NCI-H345 treated with DMSO at 0.1 percent for 48 hours (cell line): ENCODE measurements around the gene ARHGAP4.

Source experiments
- DNase-seq: peaks from one replicate; lab custom pipeline; 2025; ENCODE audit not compliant: unreplicated experiment; lab: John Stamatoyannopoulos, UW

ARHGAP4 gene

DNA sequence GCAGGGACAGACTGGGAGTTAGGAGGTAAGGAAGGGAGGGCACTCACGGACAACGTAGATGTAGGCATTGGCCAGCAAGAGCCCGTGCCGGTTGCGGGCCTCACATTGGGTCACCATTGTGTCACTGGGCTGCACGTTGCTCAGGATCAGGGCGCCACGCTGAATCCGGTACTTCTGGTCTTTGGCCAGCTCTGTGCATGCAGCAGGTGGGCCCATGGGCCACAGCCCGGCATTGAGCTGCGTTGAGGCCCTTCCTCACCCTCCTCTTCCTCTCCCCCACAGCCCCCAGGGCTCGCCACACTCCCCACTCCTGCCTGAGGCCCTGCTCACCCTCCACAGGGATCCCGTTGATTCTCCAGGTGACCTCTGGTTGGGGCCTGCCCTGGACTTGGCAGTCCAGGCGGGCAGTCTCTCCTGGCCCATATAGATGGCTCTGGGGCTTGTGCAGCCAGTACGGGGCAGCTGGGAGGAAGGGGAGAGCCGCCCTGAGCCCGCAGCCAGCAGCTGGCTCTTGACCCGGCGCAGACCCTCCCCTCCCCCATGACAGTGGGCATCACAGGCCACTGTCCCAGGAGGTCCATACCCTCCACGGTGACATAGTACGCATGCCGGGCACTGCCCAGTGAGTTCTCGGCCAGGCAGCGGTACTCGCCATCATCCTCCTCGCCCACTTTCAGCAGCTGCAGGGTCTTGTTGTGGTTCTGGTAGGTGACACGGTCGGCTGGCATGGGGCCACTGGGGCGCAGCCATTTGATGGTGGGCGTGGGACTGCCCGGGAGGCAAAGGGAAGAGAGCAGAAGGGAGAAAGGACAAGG, 56.4 kb downstream of the ARHGAP4 start:
- no peak for DNase-seq

DNA sequence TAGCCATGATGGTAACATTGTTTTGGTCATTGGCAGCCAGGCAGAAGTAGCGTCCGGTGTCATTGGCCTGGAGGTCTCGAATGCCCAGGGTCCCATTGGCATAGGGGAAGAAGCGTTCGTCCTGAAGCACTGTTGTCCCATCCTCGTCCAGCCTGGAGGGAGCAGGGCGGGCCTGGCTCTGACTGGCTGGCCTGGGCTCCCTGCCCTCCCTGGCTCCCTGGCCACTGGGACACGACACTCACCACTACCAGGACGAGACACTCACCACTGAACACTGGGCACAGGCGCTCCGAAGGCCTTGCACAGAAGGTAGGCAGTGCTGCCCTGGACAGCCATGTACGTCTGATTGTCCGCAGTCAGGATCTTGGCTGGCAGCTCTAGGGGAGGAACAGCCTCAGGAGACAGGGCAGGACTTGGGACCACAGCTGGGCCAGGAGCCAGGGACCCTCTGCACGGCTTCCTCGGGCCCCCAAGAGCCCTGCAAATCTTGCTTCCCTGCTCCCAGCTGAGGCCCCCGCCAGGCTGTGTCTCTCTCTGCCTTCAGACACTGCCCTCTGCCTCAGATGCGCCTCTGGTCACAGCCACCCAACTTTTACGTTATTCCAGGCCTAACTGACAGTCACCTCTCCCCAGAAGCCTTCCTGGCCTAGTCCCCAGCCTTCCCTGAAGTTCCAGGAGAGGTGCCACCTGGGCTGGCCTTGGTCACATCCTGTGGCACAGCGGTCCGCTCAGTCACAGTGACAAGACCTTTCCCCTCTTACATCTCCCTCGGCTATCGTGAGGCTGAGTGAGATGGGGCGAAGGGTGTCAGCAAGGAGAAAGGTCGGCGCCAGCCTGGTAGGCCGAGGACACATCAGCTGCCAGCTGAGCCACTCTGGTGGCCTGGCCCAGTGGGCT, 57.2 kb downstream of the ARHGAP4 start:
- no peak for DNase-seq

DNA sequence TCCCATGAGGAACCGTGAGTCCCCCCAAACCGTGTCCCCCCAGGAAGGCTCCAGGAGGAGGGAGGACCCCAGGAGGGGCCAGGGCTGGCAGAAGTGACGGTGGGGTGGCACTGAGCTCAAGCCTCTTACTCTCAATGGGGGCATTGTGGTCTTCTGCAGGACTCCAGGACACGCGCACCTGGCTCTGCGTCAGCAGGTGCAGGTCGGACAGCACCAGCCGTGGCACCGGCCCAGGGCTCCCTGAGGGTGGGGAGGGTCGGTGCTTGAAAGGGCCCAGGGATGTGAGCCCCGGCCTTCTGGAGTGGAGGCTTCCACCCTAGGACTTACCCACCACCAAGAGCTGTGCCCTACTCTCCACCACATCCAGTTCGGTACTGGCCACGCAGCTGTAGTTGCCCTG, 58.4 kb downstream of the ARHGAP4 start:
- DNase-seq = no peak

DNA sequence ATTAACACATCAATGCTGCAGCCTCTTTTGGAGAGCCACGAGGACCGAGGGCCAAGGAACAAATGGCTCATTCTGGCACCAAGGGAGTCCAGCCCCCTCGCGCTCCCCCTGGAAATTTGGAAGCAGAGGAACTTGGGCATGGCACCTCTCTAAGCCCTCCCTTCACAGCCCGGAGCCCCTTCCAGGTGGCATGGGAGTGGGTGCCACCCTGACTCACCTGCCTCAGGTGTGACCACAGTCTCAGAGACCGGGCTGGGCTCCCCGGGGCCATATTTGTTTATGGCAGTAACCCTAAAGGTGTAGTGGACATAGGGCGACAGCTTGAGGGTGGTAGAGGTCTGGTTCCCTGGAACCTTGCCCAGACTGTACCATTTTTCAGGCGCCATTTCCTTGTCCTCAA, 58.9 kb downstream of the ARHGAP4 start:
- no peak for DNase-seq

DNA sequence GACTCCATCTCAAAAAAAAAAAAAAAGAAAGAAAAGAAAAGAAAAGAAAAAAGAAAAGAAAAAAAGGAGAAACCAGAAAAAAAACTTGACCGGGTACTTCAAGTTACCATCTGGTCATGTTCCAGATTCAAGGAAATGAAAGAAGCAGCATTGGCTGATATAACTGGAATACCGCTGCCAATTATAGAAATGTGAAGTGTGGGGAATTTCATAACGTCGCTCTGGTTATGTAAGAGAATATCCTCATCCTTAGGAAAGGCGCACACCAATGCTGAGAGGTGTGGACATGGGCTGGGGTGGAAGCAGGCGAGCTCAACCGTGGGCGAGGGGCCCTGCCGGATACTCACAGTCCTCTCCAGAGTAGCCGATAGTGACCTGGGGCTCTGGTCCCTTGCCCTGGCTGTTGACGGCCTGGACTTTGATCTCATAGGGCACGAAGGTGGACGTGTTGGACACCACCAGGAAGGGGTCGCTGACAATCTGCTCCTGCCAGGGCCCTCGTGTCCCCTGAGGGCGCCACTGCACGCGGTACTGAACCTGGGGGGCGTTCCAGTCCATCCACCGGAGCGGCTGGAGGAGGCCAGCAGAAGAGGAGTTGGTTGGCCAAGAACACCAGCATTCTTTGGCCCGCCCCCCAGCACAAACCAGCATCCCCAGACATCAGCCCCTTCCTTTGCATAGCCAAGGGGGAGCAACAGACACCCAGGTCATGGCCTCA, 59.6 kb downstream of the ARHGAP4 start:
- DNase-seq = no peak

DNA sequence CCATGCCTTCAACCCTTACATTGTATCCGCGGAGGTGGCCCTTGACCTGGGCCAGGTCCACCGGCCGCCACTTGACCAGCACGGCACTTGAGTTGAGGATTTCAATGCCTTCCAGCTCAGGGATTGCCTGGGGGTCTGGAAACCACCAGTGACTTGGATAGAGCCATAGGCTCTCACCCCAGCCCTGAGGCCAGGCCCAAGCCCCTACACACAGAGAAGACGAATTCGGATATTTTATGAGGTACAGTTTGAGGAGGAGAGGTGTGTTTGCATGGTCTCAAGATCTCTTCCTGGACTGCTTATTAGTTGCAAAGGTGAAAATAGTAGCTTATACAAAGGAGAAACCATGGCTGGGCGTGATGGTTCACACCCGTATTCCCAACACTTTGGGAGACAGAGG, 60.4 kb downstream of the ARHGAP4 start:
- no peak for DNase-seq

DNA sequence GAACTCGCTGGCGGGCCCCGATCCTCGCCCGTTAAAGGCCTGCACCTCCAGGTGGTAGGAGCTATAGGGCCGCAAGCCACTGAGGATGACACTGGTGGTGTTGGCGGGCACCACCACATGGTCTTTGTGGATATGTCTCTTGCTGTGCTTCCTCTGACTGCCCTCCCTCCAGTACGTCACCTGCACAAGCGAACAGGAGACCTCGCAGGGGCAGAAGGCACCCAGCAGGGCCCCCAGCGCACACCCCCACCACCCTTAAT, 60.8 kb downstream of the ARHGAP4 start:
- no peak for DNase-seq

DNA sequence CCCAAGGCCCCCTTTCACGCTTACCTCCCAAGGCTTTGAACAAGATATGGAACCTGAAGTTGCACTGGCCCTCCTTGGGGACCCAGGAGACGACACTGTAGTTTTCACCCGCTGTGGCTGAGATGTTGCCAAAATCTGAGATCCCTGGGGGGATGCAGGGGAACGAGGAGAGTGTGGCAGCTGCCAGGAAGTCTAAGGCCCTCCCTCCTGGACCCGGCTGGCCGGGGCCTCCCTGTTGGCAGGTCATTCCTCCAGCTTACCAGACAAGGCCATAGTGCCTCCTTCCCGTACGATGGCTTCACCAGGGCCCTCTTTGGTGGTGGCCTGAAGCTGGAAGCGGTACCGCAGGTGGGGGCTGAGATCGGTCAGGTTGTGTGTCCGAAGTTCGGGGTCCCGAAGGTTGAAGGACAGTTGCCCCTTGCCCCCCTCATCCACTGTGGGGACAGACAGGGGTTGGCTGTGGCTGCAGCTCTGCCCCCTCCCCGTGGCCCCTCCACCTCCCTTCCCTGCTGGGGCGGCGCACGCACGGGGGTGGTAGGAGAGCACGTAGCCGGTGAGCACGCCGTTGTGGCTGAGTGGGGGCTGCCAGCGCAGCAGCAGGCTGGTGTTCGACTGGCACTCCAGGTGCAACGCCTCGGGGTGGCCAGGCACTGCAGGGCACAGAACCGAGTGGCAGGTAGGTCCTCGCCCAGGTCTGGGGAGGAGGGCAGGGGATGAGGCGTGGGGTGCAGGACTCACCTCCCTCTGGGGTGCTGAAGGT, 61.3 kb downstream of the ARHGAP4 start:
- no peak for DNase-seq

DNA sequence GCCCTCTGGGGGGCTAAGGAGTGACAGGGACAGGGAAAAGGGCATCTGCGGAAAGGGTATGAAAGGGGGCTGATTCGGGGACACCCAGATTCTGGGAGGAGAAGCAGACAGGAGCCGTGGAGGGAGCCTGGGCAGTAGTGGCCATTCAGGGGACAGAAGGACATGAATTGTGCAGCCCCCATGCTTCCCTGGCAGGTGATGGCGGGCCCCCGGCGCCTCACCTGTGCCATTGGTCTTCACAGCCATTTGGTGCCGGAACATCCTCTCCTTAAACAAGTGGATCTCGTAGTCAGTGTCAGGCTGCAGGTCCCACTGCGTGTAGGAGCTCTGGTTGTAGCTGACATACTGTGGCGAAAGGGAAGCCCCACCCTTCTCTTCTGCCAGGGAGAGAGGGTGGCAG, 62.0 kb downstream of the ARHGAP4 start:
- no peak for DNase-seq

DNA sequence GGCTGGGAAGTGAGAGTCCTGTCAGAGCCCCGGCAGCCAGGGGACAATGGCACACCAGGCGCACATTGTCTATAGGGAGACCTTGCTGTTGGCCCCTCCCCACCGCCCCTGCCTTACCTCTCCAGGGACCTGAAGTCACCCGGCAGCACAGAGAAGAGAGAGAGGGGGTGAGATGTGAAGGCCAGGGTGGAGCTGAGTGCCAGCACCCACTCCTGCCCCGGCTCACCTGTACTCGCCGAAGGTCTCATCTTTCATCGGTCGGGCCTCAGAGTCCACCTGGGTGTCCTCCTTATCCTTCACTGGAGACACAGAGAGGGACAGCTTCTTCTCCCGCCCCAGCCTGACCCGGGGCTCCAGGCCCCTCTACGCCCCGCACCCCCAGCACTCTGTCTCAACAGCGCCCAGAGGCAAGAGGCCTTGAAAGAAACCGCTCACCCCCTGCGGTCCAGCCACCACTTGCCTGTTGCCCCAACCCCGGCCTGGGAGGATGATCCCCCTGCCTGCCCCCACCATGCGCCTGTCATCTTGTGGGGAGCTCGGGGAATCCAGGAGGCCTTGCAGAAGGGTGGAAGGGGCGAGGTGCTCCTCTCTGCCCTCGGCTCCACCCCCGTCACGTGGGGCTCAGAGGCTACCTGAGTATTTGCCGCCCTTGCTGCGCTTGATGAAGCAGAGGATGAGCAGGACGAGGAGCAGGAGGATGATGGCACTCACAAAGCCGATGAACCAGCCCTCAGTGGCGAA, 62.6 kb downstream of the ARHGAP4 start:
- no peak for DNase-seq

DNA sequence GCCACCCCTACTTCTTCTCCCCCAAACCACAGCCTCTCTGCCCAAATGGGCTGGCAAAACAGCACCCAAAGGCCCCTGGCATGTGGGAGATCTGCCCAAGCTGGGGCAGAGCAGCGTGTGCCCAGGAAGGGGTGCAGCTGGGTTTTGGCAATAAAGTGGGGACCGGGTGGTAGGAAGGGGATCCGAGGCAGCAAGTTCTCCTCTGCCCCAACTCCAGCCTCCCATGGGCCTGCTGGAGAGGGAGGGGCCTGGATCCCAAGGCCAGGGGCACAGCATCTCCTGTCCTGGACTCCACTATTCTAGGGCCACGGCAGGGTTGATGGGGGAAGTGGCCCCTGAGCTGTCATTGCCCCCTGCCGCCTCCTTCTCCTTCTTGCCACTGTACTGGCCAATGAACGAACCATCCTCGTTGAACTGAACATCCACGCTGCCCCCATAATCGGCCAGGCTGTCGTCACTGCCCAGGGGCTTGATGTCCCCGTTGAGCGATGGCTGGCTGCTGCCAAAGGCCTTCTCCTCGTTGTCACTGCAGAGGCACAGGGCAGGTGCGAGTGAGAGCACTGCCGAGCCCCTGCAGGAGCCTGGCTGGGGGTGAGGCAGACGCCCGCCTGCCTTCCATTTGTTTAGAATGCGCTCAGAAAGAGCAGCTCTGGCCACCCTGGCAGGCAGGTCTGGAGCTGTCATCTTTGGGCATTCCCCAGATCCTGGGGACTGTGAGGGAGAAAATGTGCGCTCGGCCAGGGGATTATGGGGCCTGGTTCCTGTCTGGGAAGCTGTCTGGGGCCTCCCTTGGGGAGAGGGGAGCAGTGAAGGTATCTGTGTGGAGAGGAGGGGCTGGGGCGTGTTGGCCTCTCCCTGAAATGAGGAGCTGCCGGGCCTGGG, 63.5 kb downstream of the ARHGAP4 start:
- DNase-seq = no peak

DNA sequence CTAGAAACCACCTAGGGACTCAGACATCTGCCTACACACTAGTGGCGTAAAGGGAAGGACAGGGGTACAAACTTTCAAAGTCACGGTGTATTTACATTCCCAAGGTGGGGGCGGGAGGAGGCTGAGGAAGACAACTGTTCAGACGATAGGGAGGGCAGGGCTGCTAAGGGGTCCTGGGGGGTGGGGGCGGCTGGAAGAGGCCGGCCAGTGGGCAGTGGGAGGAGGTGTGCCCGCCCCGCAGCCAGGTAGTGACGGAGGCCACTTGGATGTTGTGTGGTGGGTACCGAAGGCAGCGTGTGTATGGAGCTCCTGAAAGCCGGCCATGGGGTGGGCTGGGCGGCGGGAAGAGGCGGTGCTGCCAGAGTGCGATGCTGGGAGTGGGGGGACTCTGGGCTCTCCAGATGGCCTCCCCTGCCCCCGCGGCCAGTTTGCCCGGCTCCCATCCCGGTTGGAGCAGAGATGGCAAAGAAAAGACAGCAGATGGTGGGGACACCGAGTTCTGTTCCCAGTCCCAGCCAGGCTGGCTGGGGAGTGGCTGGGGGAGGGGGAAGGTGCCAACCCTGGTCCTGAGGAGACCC, 64.2 kb downstream of the ARHGAP4 start:
- DNase-seq = no peak

DNA sequence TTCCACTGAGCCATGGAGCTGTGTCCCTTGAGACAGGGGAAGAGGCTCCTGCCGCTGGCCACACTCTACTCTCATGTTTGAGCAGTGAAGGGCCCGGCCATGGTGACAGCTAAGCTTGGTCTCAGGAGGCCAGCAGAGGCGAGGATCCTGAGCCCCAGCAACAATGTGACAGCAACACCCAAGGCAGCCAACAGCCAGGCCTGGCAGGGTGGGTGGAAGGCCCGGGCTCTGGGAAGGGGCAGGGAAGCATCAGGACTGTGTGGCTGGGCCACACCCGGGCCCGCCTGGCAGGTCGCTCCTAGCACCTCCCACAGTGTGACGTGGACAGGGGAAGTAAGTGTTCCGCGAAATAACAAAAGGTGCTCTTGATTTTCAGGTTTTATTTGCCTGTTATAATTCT, 64.9 kb downstream of the ARHGAP4 start:
- DNase-seq = no peak
